ENCODE measurements around the gene TBC1D14.

TBC1D14 gene

GRCh38 chr4:7003176-7003878 lies 93.7 kb downstream of the TBC1D14 start:
- DNase-seq = no peak

DNA sequence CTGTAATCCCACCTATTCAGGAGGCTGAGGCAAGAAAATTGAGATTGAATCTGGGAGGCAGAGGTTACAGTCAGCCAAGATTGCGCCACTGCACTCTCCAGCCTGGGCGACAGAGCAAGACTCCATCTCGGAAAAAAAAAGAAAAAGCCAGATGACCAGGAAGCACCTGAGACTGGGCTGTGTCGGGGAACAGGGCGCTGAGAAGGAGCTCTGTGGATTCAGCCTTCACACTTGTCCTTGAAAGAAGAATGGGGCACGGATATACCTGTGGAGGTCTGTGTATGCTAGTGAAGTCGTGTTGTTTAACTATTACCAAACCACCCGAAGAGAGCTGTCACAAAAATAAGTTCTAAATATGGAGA lies 94.2 kb downstream of the TBC1D14 start:
- no peak for DNase-seq

- no peak for DNase-seq
Observed at GRCh38 chr4:7004331-7004730, 94.7 kb downstream of the TBC1D14 start.

- no peak for DNase-seq
Observed at GRCh38 chr4:7005571-7005970, 95.9 kb downstream of the TBC1D14 start.

DNA sequence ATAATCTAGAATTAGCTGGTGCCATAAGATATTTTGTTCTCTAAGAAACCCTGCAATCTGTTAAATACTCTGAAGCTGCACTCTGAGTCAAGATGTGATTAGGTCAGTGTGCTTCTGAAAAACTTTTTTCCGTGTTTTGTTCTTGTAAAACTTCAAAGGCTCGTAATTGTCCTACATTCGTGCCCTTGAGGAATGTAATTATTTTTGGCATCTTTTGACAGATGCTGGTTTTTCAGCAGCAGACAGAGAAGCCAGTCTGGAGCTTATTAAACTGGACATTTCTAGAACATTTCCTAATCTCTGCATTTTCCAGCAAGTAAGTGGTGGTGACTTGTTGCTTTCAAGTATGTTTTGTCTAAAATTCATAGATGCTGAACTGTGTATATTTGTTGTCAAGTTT lies 96.8 kb downstream of the TBC1D14 start:
- no peak for DNase-seq

DNA sequence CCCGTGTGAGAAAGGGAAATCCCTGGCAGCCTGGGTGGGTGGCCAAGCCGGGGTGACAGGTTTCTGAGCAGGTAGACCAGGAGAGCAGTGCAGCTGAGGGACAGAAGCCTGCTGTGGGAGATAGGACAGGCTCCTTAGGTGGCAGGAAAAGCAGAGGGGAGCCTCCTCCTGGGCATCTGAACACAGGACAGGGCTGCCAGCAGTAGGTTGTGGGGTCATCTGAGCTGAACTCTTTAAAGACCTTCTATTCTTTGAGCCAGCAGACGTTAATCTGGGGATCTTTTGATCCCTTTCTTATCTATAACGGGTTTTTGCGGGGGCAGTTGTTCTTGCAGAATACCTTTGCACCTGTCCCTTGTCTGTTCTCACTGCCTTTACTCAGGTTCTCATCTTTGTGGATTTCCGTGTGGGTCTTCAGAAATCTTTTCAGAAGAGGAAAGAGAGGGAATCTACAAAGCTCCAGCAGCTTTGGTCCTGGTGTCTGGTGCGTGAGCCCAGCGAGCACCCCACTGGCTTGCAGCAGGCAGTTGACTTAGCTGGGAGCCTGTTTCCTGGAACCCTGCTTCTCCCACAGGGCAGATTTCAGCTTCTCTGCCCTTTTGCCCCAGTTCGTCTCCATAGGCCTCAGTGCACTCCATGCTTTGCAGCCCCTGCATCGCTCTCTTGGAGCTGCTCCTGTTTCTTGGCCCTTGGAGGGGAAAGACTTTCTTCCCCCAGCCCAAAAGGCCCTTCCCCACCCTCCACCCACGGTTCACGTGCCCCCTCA lies 97.7 kb downstream of the TBC1D14 start:
- no peak for DNase-seq

GRCh38 chr4:7007944-7008343 lies 98.3 kb downstream of the TBC1D14 start:
- no peak for DNase-seq

DNA sequence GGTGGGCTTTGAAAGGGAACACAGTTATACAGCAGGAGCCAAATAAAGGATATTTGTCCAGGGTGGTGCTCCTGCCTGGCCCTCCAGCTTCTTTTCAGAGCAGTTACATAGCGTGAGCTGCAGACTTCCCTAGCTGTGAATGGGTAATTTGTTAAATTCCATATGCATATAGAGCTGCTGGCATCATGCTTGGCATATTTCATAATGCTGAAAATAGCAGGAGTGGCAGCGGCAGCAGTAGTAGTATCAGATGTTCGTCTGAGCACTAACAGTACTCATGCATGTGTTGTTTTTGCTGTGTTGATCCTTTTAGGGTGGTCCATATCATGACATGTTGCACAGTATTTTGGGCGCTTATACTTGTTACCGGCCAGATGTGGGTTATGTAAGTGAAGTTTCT lies 99.9 kb downstream of the TBC1D14 start:
- no peak for DNase-seq

DNA sequence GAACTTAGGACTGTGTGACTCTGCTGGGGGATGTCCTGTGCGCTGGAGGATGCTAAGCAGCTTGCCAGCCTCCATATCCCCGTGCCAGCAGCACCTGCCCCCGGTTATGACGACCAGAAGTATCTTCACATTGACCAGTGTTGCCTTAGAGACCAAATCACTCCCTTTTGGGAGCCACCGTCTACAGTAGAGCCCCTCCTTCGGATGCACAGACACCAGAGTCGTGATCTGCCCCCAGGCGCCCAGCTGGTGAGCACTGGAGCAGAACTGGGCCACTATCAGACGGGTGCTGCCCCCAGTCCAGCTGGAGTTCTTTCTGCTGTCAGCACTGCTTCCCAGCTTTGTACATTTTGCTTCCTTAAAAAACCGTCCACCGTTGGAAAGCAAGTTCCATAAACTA lies 103.5 kb downstream of the TBC1D14 start:
- no peak for DNase-seq

- no peak for DNase-seq
Observed at GRCh38 chr4:7014815-7015214, 105.2 kb downstream of the TBC1D14 start.

GRCh38 chr4:7015383-7016035 lies 105.9 kb downstream of the TBC1D14 start:
- DNase-seq = no peak

GRCh38 chr4:7016086-7016485 lies 106.5 kb downstream of the TBC1D14 start:
- DNase-seq = no peak

DNA sequence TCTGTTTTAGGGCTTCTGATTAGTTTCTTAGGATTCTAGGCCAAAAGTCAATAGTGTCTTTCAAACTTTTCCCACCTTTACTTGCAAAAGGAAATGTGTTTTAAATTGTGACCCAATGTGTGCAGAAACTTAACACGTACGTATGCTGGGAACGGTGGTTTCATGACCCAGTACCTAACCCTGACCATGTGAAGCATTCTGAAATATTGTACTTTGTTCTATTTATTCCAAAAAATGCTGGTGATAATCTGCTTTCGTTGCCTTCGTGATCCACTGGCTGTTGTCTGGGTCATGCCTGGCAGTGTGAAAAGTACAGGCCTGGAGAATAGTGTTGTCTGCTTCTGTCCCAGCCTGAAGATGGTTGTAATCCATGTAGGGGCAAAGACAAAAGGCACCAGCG lies 106.9 kb downstream of the TBC1D14 start:
- no peak for DNase-seq

DNA sequence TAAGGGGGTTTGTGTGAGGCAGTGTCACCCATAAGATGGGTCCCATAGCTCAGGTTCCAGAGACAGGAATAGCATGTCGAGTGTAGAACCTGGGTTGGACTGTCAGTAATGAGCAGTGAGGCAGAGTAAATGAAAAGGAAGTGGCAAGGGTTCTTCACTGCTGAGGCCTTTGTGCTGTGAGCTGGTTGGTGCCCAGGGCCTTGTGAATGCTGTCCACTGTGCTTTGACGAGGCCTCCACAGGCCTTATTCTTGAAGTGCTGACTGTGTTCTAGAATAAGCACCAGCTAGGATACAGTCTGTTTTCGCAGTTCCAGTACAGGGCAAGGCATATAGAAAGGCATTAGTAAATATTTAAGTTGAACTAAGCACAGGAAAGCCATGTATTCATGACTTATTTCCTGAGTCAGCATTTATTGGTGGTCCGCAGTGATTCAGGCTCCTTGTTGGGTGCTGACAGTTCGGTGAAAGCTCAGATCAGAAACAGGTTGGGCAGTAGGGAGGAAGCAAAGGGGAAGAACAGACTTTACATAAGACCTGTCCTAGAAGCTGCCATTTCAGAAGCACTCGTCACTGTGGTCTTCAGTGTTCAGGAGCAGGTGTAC lies 107.9 kb downstream of the TBC1D14 start:
- DNase-seq = no peak

DNA sequence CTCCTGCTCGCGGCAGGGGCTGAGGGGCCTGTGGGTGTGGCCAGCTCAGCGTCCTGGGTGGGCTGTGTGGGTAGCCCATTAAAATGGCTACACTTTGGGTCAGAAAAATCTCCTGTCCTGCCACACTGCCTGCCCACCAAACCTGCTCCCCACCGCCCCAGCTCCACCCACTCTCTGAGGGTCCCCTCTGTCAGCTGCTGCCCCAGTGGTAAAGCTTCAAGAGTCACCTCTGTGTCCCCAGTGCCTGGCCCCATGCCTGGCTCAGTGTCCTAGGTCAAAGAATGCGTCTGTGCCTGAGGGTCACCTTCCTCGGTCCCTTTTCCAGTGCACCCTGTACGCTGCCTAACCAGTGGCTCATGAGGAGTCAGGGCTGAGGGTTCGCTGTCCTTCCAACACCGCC lies 108.7 kb downstream of the TBC1D14 start:
- no peak for DNase-seq

DNA sequence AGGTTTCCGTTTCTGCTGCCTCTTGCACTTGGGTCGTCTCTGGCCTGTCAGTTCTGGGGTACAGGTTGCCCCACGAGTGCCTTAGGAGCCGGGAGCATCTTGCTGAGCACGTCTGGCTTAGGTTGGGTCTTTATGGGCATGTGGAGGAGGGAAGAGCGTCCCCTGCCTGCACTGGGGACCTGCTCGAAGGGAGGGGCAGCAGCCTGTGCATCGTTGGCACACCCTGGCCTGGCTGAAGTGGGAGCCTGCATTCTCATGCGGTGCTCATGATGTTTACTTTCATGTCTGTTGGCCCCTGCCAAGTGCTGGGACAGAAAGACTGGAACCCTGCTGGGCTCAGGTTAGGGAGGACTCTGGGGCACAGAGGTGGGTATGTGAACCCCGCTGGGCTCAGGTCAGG lies 109.7 kb downstream of the TBC1D14 start:
- DNase-seq = no peak

- DNase-seq = no peak
Observed at GRCh38 chr4:7020290-7020689, 110.7 kb downstream of the TBC1D14 start.

GRCh38 chr4:7020856-7021255 lies 111.2 kb downstream of the TBC1D14 start:
- no peak for DNase-seq

- no peak for DNase-seq
Observed at GRCh38 chr4:7021355-7021754, 111.7 kb downstream of the TBC1D14 start.

DNA sequence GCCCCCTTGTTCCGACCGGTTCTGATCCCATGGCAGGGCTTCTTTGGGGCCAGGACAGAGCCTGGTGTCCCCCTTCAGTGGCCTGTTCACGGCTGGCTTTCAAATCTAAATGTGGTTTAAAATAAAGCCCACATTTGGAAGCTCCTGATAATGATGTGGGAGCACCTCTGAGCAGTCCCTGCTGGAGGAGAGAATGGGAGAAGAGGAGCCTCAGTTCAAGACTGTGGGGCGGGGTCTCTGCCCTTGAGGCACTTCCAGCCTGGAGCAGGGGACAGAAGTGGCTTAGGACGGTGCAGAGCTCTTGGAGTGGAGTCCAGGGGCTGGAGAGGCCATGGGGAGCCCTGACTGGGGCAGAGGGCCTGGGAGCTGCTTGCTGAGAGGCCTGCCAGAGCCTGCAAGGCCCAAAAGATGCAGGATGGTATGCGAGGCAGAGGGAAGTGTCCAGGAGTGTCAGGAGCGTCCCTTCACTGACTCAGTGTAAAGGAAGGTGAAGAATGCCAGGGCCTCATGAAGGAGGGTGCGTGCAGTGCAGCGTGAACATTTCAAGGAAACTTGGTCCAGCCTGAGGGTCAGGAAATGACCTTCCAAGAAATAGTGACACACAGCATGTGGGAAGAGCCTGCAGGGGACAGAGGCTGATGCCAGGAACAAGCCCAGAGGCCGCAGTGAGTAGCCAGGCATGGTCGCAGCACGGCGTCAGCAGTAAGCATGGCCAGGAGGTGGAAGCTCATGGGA lies 112.5 kb downstream of the TBC1D14 start:
- DNase-seq = no peak

- no peak for DNase-seq
Observed at GRCh38 chr4:7023486-7023885, 113.9 kb downstream of the TBC1D14 start.

GRCh38 chr4:7023901-7024300 lies 114.3 kb downstream of the TBC1D14 start:
- DNase-seq = no peak

DNA sequence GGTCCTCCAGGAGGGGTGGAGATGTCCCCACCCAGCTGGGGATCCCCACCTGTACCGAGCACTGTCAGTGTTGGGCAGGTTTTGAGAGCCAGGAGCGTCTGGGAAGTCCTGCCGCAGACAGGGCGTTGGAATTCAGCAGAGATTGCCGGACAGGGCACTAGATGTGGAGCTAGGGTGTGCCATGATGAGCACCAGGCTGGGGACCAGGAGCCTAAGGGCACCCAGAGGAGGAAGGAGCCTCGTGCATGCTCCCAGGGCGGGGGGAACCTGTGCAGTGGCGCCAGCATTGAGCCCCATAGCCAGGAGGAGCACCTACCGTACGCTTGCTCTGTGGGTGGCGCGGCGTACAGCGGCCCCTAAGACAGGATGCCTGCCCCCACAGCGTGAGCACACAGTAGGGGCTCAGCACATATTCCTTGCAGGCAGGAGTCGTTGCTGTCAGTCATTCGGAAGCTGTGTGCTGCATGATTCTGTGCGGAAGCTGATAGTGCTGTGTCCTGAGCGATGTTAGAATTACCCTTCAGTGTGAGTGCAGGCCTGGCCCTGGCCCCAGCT lies 114.8 kb downstream of the TBC1D14 start:
- no peak for DNase-seq

Measured in cortex of kidney (tissue), 1 donor.